HG03575 (cell line): ENCODE measurements around the gene SH3BP5.

Source experiments
- ATAC-seq: cut with Tn5 transposase; IDR thresholded peaks from one replicate; pipeline ENCODE4 v1.9.1; 2021; ENCODE audit not compliant: unreplicated experiment, insufficient number of reproducible peaks, low FRiP score; ENCODE audit errors: extremely low read depth

SH3BP5 gene

DNA sequence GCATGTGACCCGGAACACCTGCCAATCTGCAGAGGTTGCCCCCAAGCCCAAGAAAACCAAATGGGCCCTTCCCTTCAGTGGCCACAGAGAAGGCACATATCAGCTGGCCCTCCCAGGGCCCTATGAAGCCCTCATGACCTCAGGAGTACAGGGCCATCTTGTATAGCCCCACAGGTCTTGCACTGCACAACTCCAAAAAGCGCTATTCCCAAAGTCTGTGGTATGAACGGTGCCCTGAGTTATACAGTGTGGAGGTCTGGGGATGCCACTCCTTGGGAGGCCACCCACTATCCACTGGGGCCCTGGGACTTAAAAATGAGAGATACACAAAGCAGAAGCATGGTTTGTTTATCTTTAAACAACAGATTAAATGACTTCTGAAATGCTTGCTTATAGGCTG, 64.9 kb downstream of the SH3BP5 start:
- ATAC-seq, result no peak

DNA sequence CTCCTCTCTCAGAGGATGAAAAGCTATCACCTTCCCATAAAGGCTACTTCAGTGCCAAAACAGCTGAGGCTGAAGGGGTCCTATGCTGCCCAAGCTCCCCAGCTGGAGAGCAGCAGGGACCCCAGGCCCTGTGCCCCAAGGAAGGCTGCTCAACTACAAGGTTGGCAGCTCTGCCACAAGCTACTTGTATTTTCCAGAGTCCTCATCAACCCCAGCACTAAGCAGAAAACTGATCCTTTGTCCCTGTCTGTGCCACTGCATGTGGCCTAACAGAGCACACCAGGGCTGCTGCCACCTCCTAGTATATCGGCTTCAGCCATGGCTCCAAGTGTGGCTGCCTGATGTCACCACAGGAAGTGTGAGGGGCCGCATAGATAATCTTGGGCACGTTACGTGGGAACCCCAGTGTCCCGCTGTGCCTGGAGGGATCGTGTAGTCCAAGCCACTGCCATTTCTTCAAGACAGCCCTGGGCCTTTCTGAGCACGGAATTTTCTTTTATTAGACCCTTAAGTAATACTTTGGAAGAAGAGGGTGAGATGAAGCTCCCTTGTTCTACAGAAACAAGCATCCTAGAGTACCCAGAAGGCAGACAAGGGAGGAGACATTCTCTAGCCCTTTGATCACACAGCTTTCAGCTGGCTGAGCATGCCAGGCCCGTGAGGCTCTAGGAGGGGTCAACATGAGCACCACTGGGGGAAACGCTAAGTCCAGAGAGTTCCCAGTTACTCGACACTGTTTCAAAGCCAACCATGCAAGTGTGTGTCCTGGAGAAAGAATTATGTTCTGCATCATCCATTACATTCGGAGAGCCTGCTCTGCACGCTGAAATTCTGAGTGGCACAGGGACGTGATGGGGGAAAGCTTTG, 65.6 kb downstream of the SH3BP5 start:
- ATAC-seq, result no peak

DNA sequence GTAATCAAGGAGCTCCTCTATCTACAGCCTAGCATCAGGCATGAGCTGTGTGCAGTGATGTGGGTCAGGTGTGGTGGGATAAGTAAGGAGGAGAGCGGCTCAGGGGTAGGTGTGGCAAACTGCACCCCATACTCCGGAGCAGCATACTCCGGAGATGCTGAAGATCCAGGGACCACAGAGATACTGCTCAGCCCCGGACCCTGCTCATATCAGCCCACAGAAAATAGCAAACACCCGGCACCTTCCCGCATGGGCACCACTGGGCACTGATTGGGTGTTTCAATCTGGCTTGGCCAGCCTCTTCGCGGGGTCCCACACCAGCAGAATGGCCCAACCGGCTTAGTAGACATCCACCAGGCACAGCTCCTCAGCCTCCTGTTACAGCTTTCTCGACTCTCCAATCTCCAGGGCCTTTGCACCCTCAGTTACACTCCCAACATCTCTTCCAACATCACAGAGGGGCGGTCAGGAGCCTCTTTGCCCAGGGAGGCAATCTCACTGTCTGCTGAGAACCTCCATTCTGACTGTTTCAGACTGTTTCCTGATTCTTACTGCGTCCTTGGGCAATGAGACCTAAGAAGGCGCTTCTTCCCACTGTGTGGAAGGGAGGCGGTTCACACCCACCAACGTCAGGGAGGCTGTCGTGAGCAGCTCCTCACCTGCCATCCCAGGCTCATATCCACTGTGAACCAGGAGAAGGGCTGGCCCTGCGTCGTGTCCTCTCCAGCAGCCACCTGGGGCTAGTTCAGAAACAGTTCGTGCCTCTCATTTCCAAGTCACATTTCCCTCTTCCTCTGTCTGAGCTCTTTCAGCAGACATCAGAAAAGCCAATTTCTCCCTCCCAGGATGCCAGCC, 66.5 kb downstream of the SH3BP5 start:
- no peak for ATAC-seq

DNA sequence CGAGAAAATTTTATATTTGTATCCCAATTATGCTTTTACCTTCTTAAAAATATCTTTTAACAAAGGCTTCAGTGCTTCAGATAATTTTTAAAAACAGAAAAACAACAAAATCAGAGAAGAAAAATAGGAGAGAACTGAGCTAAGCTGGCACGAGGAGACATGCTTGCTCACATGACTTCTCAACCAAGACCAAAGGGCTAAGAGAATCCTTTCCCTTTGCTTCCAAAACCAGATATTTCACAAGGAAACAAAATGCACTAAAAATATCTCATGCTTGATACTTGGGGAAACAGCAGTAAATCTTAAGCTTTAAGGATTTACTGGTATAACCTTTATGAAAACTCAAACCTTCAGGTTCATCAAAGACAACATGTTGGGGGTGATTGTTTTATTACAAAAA, 67.9 kb downstream of the SH3BP5 start:
- ATAC-seq, result no peak

DNA sequence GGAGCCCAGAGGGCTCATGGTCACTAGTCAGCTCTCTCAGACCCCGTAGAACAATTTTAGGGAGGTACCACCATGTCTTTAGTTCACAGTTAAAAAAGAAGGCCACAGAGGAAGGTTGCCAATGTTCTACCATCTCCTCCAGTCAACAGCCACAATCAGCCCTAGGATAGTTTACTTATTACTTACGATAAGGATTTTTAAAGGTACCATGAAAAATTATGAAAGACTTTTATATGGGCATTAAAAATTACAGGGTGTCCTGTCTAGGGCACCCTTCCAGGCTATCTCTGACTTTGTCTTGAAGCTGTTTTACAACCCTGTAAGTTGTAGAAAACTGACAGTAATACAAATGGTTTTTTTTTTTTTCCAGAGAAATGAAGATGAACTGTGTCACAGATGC, 68.5 kb downstream of the SH3BP5 start:
- ATAC-seq, result no peak

DNA sequence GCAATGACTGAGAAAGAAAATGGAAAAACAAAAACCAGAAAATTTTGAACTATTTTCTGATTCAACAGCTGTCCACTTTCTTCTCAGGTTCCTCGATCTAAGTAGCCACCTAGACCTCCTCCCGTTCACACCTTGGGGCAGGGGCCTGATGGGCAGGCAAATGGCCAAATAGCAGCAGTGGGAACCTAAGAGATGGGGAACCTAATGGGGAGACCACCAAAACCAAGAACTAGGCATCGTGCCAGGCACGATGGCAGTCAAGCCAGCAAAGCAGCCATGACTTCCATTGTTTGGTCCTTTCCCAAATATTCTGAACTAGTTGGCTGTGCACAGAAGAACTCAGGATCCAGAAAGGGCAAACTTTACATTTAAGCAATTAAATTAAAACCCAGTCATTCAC, 69.3 kb downstream of the SH3BP5 start:
- ATAC-seq, result no peak

DNA sequence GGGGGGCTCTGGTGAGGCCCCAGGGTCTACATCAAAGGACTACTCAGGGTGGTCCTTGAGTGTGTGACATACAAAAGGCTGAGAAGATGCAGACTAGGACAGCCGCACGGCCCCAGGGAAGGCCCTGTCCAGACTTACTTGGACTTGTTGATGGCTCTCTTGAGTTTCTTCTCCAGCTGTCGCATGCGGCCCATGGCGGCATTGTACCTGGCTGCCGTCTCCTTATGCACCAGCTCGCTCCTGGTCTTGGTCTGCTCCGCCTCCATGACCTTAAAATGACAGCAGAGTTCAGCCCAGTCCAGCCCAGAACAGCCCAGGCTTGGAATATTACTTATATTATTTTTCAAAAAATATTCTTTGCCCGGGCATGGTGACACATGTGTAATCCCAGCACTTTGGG, 70.4 kb downstream of the SH3BP5 start:
- no peak for ATAC-seq

DNA sequence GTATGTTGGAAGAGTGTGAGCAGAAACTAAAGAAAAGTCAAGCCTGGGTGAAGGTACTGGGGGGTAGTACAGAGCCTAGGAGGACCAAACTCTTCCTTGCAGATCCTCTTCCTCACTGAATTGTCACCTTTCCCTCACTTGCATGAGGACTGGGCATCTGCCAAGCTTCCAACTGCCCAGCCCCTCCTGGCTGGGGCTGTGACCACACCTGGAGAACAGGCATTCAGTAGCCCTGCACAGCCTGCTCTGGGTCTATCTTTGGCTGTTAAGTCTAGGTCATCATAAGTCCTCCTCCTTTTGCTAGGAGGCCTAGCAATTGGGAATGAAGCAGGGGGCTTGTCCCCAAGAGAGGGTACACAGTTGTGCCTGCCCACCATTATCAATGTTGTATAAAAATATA, 71.1 kb downstream of the SH3BP5 start:
- no peak for ATAC-seq

DNA sequence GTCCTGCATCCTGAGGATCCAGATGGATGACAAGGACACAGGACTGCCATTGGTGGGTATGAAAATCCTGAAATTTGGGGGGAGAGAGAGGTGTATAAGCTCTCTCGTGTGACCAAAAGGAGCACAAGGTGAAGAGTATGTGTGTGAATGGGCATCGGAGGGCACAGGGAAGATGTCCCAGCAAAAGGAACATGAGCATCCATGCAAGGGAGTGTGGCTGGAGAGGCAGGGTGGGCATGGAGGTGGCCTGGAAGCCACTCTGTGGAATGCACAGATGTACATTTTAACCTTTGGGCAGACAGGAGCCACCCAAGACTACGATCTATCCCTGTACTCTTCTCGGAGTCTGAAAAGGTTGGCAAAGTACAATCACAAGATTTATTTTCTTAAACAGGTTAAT, 71.9 kb downstream of the SH3BP5 start:
- ATAC-seq, result no peak

DNA sequence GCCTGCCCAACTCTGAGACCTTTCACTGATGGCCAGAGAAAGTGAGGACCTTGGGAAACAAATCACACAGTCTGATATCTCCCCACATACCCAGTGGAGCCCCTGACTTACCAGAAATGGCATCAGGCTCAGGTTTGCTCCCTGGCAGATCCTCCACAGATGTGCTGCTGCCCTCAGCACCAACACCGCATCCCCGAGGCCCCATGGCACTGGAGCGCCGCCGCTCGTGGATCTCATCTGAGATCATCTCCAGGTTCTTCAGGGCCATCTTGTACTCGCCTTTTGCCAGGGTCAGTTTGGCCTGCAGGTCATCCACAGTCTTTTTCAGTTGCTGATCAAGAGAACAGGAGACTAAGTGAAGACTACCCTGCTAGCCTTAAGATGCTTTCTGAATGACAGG, 73.7 kb downstream of the SH3BP5 start:
- ATAC-seq, result no peak

DNA sequence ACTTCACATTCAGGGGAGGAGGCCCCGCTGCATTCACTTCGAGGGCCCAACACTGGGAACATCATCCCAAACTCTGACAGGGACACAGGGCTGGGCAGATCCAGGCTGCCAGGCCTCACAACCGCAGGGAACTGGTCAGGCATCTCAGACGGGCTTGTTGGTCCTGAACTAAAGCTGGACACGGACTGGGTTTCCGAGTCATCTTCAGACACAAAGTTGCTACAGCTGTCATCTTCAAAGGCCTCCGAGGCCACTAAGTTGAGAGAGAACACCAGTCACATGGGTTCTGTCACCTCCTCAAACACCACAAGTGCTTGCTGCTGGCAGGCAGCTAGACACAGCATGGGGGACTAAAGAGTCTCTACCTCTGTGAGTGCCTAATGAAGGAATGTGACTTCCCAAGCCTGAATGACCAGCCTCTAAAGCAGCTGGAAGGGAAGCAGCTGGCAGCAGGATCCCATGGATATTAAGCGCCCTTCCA, 75.5 kb downstream of the SH3BP5 start:
- ATAC-seq, result no peak

DNA sequence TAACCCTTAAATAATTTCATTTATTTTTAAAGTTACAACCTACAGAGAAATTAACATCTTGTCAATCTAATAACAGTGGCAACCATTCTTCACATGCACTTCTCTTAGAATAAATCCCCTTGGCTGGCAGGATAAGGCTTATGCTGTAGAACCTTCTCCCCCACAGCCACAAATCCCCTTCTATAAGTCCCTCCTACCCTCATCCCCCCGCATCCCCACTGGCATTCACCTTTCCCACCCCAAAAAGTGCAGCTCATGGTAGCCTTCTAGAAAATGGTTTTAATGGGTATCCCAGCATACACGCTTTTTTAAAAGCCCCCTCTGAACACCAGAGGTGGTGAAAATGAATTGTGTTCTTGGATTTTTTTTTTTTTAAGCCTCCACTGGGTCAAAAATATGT, 77.2 kb downstream of the SH3BP5 start:
- no peak for ATAC-seq

DNA sequence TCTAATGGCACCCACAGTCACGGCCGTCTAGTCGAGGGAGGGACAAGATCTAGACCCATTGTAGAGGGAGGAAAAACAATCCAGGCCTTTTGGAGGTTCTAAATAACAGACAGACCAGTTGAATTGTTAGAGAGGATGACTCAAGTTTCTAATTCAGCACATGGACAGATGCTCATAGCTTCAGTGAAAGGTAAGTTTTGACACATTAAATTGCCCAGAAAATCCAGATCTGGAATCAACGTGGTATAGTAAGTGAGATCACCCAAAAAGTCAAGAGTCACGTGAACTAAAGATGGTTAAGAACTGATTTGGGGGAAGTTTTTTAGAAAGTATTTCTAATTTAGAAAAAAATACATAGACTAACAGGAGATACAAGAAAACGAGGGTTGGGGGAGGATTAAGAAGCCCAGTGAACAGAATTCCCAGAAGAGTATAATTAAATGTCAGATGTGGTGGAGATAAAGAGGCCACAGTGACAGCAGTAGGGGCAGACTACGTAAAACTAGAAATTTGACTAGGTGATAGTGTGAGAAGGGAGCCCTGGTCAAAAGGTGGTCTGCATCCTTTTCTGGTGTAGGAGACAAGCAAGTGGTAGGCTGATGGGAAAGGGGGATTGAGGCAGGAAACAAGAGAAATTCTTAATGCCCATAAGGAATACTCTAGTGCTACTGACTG, 79.2 kb downstream of the SH3BP5 start:
- no peak for ATAC-seq

DNA sequence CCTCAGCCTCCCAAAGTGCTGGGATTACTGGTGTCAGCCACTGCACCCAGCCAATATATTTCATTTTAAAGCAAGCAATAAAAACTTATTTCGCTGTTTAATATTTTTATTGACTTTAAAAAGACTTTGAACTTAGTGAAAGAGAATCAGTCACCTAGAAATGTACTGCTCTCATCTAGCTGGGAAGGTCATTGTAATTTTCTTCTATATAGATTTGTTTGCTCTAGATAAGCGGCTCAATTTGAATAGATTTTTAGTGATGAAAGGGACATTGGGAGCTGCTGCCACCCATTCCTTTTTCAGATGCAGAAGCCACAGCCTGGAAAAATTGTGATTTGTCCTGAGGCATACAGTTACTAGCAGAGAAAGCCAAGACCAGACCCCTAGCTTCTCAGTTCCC, 86.2 kb downstream of the SH3BP5 start:
- no peak for ATAC-seq

DNA sequence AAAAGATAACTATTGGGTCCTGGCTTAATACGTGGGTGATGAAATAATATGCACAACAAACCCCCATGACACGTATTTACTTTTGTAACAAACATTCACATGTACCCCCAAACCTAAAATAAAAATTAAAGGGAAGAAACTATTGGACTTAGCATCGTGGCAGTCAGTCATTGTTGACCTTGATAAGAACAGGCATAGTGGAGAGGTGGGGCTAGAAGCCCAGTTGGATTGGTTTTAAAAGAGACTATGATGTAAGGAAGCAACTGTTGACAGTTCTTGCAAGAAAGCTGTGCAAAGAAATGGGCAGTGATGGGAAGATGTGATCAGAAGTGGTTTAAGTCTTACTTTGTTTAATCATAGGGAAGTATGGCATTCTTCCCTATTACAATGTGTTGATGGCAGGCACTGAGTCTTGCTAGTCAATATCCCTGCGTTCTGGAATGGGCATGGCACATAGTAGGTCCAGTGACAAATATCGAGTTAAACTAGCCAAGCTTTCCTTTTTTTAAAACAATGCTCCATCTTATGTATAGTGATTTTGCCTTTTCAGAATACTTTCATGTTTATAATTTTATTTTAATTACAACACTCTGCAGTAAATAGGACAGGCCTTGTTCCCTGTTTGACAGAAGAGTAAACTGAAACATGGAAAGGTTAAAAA, 88.4 kb downstream of the SH3BP5 start:
- ATAC-seq, result no peak

DNA sequence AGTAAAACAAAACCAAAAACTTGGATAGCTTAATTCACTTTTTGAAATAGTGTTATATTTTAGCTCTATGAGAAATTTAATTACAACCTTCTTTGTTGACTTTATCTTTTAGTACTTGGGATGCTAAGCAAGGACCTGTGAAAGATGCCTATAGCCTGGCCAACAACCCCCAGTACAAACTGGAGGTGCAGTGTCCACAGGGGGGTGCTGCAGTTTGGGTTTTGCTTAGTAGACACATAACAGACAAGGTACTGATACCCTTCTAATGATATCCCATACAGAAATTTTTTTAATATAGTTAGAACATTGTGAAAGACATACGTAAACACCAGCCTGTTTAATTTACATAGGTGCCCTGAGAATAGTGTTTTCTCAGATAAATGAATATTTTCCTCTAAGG, 91.0 kb downstream of the SH3BP5 start:
- no peak for ATAC-seq

DNA sequence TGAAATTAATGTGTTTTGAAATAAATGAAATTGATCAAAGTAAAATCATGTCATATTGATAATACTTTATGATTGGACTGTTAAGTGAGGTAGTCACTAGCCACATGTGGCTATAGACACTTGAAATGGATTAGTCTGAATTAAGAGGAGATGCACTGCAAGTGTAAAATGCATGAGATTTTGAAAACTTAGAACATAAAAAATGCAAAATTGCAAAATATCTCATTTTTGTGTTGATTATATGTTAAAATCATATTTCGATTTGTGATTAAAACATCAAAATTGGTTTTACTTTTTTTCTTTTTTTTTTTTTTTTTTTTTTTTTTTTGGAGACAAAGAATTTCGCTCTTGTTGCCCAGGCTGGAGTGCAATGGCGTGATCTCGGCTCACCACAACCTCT, 103.1 kb downstream of the SH3BP5 start:
- no peak for ATAC-seq

DNA sequence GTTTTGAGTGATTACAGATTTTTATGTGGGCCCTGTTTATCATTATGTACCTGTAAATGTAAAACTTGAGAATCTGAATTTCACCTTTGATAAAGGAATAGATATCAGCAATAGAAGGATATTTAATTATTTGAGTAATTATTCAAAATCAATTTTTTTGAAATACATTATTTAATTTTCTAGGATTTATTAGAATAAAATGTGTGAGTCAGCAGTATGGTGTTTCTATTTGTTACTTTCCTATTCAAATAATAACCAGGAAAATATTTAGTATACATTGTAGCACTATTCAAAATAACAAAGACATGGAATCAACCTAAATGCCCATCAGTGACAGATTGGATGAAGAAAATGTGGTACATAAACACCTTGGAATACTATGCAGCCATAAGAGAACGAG, 104.2 kb downstream of the SH3BP5 start:
- no peak for ATAC-seq
